LNCAP (cell line): Measurements from ENCODE around the gene S100A13.

Experiments used
- TF ChIP-seq, protein P1 (sequence below): fragments of 450-650 bp; IDR thresholded peaks from 2 replicates; pipeline ENCODE4 v1.5.1; 2017; ENCODE audit warnings: mild to moderate bottlenecking

S100A13 gene

DNA sequence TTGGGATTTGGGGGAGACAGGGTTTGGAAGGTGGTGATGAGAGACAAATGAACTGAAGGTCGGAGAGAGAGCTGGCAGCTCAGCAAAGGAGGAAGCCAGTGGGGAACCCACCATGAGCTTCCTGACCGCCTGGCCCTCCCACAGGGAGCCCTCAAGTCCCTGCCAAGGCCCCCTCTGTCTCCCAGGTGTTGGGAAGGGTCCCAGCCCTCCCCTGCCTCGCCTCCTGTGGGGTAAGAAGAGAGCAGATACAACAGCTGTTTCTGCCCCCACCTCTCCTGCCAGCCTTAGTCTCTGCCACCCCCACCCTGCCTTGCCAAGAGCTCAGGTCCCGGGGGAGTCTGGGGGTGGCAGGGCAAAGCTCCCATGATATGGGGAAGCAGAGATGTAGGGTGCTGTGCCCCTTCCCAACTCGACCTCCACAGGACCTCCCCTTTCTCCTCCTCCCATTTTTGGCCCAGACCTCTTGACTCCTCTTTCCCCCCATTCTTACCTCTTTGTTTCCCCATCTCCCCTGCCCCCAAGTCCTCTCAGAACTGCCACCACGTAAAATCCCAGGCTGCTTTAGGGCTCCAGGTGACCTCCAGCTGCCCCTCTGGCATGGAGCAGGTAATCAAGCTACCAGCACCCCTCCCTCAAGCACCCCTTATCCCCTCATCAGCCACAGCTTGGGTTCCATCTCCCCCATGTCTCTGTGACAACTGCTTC is 1.5 kb upstream of the S100A13 start:
- TF ChIP-seq, protein P1, sequence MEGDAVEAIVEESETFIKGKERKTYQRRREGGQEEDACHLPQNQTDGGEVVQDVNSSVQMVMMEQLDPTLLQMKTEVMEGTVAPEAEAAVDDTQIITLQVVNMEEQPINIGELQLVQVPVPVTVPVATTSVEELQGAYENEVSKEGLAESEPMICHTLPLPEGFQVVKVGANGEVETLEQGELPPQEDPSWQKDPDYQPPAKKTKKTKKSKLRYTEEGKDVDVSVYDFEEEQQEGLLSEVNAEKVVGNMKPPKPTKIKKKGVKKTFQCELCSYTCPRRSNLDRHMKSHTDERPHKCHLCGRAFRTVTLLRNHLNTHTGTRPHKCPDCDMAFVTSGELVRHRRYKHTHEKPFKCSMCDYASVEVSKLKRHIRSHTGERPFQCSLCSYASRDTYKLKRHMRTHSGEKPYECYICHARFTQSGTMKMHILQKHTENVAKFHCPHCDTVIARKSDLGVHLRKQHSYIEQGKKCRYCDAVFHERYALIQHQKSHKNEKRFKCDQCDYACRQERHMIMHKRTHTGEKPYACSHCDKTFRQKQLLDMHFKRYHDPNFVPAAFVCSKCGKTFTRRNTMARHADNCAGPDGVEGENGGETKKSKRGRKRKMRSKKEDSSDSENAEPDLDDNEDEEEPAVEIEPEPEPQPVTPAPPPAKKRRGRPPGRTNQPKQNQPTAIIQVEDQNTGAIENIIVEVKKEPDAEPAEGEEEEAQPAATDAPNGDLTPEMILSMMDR, result no peak

DNA sequence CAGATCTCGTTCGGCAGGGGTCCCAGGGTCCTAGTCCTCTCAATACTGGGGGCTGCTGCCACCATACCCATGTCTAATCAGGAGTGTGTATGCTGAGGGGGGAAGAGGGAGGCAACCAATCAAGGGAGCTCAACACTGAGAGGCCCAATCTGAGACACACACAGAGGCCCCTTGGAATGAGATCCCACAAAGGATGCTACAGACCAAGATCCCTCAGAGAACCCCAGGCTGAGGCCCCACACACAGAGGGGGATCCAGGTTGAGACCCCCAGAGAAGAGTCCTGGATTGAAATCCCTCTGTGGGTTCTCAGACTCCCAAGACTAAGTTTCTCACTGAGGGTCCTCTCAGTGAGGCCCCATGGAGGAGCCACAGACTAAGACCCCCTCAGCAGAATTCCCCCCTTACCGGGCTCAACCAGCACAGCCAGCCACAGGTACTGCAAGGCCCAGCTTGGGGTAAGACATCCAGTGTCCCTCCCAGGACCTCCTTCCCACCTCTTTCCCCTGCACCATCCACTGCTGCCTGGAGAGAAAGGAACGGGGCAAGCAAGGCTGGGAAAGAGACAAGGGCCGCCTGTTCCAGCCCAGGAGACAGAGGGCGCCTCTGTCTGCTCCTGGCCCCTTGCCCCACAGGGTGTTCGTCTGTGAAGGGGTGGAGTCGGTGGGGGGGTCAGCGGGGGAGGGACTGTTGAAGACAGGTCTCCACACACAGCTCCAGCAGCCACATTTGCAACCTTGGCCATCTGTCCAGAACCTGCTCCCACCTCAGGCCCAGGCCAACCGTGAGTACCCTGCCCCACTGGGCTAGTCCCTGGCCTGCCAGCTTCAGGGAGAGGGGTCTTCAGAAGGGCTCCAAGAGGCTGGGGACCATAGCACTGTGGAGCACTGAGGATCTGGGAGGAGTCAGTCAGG is 666 bp upstream of the S100A13 start, which contains the start of gene S100A1:
TSS of gene S100A1 (plus strand) at position 720 of the 912 bp plus-strand sequence. CDS start 2,088 bp downstream, outside the sequence.
- TF ChIP-seq, protein P1, result peak; percentile 12; the same call in 1 of the 2 replicates

DNA sequence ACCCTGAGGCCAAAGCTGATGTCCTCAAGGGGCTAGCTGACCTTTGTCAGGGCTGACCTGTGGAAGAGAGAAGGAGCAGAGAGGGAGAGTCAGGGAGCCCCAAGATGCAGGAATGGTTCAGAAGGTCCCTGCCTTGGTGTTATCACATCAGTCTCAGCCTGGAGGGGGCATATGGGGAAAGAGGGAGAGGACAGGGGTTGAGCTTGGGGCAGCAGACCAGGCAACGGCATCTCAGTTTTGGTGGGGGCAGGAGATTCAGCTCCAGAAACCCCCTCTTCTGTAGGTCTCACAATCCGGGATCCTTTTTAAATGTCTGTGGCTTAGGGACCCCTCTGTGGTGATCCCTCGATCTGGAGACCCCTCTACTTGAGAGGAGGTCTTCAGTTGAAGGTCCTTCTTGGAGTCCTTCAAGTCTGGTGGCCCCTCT is 815 bp downstream of the S100A13 start:
- TF ChIP-seq, protein P1, result no peak

DNA sequence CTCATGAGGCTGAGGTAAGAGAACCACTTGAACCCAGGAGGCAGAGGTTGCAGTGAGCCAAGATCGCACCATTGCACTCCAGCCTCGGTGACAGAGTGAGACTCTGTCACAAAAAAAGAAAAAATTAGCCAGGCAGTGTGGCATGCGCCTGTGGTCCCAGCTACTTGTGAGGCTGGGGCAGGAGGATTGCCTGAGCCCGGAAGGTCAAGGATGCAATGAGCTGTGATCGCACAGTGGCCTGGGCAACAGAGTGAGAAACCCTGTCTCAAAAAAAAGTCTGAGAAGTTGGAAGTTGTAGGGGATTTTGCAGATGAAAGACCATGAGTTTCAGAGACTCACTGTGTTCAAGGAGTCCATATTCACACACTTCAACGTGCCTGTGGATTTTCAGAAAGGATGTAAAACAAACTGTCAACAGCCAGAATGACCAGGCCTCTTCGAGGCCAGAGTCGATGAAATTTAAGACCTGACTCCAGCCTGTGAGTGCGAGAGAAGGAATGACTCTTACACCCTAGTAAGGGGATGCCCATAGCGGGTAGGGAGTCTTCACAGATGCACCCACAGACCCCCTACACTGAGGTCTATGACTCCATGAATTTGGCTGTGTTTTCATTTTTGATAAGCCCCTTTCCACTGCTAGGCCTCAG is 2.2 kb downstream of the S100A13 start:
- TF ChIP-seq, protein P1, result no peak

DNA sequence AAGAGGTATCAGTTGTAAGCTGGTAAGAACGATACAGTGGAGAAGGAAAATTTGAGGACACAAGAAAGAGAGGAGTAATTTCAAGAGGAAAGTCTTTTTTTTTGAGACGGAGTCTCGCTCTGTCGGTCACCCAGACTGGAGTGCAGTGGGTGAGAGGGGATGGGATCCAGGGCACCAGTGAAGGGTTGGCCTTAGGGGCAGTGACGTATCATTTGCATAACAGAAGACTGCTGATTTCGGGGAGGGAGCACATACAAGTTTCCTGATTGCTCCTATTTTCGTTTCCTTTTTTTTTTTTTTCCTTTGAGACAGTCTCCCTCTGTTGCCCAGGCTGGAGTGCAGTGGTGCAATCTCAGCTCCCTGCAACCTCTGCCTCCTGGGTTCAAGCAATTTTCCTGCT is 4.2 kb downstream of the S100A13 start:
- TF ChIP-seq, protein P1, result no peak

DNA sequence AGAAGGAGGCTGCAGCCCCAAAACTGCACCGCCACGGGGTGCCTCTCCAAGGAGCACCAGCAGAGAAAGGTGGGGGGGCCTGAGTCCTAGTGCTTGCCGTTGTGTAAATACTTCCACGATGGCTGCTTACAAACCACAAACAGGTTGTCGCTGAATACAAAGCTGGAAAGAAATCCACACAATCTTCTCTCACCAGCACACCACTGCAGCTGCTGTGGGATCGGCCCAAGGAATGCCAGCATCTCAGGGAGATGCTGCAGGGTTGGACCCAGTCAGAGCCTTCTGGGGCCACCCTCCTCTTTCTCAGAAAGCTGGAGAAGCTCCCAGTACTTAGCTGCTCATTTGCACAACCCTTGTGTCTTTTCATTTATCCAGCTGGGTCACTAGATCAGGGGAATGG is 8.1 kb downstream of the S100A13 start:
- TF ChIP-seq, protein P1, result no peak

DNA sequence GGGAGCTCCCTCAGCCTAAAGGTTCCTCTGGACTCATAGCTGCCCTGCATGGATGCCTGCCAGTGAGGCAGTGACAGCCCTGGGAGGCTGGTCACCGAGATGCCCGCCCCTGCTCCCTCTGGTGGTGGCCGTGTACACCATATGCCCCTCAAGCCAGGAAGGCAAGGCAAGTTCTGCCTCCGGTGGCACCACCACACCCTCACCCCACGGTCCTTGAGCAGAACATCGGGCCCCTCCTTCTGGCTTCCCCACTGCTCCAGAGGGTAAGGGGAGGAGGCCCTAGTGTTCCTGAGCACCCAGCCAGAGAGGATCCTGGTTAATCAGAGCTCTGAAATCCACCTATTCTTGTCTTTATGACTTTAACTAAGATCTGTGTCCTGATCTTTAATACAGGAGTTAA is 9.6 kb downstream of the S100A13 start:
- TF ChIP-seq, protein P1, result no peak
